Fibroblast of lung (primary cell): ENCODE measurements around the gene SLC25A27.

Experiments used
- EZH2 ChIP-seq: IDR thresholded peaks from 2 replicates; pipeline ENCODE4 v1.5.1; 2012; ENCODE audit warnings: low read length, control low read depth, mild to moderate bottlenecking; ENCODE audit errors: missing control alignments
- TF ChIP-seq, protein P1 (sequence below), 2 donors: IDR thresholded peaks in 1 of 2; conservative IDR thresholded peaks in 1 of 2; 1 replicate in 1 of 2; 2 replicates in 1 of 2; pipeline ENCODE4 v1.5.1; 2011 to 2012; ENCODE audit warnings: low read length in 2 of 2, control low read depth in 1 of 2, inconsistent platforms in 1 of 2, low read depth in 1 of 2, mild to moderate bottlenecking in 1 of 2

DNA sequence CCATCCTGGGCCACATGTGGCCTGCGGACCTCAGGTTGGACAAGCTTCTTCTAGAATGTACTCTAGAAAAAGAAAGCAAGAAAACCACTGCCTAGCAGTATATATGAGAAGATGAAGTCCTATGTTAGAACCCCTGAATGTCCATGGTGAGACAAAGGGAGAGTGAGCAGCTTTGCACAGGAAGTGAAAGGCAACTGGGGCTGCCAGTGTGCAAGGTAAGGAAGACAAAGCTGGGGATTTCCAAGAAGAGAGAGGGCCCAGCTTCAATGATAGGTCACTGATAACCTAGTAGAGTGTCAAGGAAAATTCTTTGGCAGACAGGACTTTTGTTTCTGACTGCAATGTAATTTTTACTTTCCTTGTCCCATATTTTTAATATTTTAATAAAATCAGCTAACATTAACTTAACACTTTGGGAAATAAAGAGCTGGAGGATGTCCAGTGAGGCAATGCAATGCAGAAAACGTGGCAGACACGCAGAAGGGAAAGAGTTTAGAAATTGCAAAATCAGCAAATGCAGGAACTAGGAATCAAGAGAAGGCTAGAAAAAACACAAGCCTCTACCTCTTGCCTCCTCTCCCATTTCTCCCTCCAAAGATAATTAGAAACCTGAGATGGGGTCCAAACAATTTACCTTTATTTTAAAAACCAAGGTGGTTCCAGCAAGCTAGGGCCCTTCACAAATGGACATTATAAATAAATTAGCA lies 47.5 kb upstream of the SLC25A27 start:
- no peak for TF ChIP-seq EZH2
- TF ChIP-seq, protein P1, sequence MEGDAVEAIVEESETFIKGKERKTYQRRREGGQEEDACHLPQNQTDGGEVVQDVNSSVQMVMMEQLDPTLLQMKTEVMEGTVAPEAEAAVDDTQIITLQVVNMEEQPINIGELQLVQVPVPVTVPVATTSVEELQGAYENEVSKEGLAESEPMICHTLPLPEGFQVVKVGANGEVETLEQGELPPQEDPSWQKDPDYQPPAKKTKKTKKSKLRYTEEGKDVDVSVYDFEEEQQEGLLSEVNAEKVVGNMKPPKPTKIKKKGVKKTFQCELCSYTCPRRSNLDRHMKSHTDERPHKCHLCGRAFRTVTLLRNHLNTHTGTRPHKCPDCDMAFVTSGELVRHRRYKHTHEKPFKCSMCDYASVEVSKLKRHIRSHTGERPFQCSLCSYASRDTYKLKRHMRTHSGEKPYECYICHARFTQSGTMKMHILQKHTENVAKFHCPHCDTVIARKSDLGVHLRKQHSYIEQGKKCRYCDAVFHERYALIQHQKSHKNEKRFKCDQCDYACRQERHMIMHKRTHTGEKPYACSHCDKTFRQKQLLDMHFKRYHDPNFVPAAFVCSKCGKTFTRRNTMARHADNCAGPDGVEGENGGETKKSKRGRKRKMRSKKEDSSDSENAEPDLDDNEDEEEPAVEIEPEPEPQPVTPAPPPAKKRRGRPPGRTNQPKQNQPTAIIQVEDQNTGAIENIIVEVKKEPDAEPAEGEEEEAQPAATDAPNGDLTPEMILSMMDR (conservative IDR thresholded peaks at IDR 0.05 in 1 of 2, IDR thresholded peaks at IDR 0.05 in 1 of 2; ENCODE audit: low read depth in 1 of 2, low read length in 2 of 2): no peak
